KG1 (cell line): ENCODE data around the gene MND1.
"Not testable (repeated sequence)": the region's sequence is repeated elsewhere in the genome, so short reads cannot be mapped to it uniquely, and the experiment has no call there.

Source experiments
- DNase-seq: peaks from one replicate; lab custom pipeline; 2025; lab: John Stamatoyannopoulos, UW

The MND1 gene

GRCh38 chr4:153403726-153404125 is 59.2 kb downstream of the MND1 start:
- no peak for DNase-seq

- no peak for DNase-seq
Observed at GRCh38 chr4:153407906-153408305, 63.4 kb downstream of the MND1 start.

GRCh38 chr4:153408932-153409331 is 64.4 kb downstream of the MND1 start:
- DNase-seq, result no peak

- DNase-seq, result no peak
Observed at GRCh38 chr4:153409412-153409811, 64.9 kb downstream of the MND1 start.

- DNase-seq, result no peak
Observed at GRCh38 chr4:153409924-153410501, 65.5 kb downstream of the MND1 start.

- DNase-seq, result no peak
Observed at GRCh38 chr4:153413842-153414241, 69.4 kb downstream of the MND1 start.

- not testable (repeated sequence) for DNase-seq
Observed at GRCh38 chr4:153416456-153416855, 72.0 kb downstream of the MND1 start.

GRCh38 chr4:153418121-153418520 is 73.6 kb downstream of the MND1 start:
- DNase-seq, result no peak

- no peak for DNase-seq
Observed at GRCh38 chr4:153418558-153418957, 74.1 kb downstream of the MND1 start.

GRCh38 chr4:153419029-153419428 is 74.5 kb downstream of the MND1 start:
- no peak for DNase-seq

- DNase-seq, result no peak
Observed at GRCh38 chr4:153419673-153420278, 75.3 kb downstream of the MND1 start.

- no peak for DNase-seq
Observed at GRCh38 chr4:153420361-153420760, 75.9 kb downstream of the MND1 start.

- no peak for DNase-seq
Observed at GRCh38 chr4:153421941-153422340, 77.5 kb downstream of the MND1 start.

- no peak for DNase-seq
Observed at GRCh38 chr4:153426207-153426885, 81.9 kb downstream of the MND1 start.

GRCh38 chr4:153427363-153428071 is 83.0 kb downstream of the MND1 start:
- no peak for DNase-seq

GRCh38 chr4:153428941-153429475 is 84.5 kb downstream of the MND1 start:
- DNase-seq, result no peak

GRCh38 chr4:153432965-153433753 is 88.7 kb downstream of the MND1 start:
- DNase-seq, result no peak

- no peak for DNase-seq
Observed at GRCh38 chr4:153433754-153434105, 89.2 kb downstream of the MND1 start.

GRCh38 chr4:153434190-153434589 is 89.7 kb downstream of the MND1 start:
- no peak for DNase-seq

- DNase-seq, result no peak
Observed at GRCh38 chr4:153438916-153439756, 94.6 kb downstream of the MND1 start.

- DNase-seq, result no peak
Observed at GRCh38 chr4:153439831-153440230, 95.3 kb downstream of the MND1 start.
